BE2C (cell line): ENCODE results near the gene SRXN1.

Experiments
- DNase-seq: peaks from one replicate; pipeline ENCODE4 v3.0.0-alpha.2; 2020
- H3K27me3 ChIP-seq: fragments of 250-450 bp; sonication (Bioruptor Pico); 2 replicates; pipeline ENCODE4 v1.5.1; 2020; ENCODE audit warnings: mild to moderate bottlenecking
- H3K36me3 ChIP-seq: fragments of 250-450 bp; sonication (Bioruptor Pico); 2 replicates; pipeline ENCODE4 v1.5.1; 2020; ENCODE audit warnings: mild to moderate bottlenecking
- H3K4me1 ChIP-seq: fragments of 250-450 bp; sonication (Bioruptor Pico); 2 replicates; pipeline ENCODE4 v1.5.1; 2020
- H3K4me3 ChIP-seq: 2 replicates; pipeline ENCODE4 v1.5.1; 2011; ENCODE audit warnings: low read depth, low read length
- H3K9me3 ChIP-seq: fragments of 250-450 bp; sonication (Bioruptor Pico); 2 replicates; pipeline ENCODE4 v1.5.1; 2020
- TF ChIP-seq, protein P1 (sequence below): IDR thresholded peaks from 2 replicates; pipeline ENCODE4 v1.5.1; 2012; ENCODE audit warnings: mild to moderate bottlenecking, low read depth, low read length

The SRXN1 gene

DNA sequence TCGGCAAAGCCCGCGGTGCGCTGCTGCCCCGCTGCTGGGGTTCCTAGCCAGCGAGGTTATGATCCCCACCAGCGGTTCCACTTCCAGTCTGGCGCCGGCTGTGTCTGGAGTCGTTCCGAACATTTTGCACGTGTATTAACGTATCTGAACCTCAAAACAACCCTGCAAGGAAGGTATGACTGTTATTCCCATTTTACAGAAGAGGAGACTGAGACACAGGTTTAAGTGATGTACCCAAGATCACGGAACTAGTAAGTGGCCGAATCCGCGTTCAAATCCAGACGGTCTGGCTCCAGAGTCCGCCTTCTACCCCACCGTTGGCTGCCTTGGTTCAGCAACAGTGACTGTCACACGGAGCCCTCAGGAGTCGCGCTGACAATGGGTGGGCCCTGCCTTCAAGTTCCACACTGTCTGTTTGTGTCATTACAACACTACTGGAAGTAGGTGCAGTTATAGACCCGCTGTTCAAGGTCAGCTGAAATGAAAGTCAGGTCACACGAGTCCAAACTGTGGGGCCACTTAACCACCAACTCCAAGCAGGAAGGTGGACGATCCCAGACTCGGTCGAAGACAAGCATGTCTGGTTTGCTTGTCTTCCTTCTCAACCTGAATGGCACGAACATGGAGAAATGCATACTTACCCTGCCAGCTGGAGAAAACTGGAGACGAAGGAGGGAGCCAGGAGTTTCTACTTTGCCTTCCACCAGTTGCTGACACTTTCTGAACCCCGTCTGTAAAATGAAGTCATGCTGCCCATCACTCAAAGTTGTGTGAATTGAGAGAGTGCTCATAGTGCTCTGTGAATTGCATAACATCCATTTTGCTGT lies 803 bp upstream of the SRXN1 start:
- TF ChIP-seq, protein P1, sequence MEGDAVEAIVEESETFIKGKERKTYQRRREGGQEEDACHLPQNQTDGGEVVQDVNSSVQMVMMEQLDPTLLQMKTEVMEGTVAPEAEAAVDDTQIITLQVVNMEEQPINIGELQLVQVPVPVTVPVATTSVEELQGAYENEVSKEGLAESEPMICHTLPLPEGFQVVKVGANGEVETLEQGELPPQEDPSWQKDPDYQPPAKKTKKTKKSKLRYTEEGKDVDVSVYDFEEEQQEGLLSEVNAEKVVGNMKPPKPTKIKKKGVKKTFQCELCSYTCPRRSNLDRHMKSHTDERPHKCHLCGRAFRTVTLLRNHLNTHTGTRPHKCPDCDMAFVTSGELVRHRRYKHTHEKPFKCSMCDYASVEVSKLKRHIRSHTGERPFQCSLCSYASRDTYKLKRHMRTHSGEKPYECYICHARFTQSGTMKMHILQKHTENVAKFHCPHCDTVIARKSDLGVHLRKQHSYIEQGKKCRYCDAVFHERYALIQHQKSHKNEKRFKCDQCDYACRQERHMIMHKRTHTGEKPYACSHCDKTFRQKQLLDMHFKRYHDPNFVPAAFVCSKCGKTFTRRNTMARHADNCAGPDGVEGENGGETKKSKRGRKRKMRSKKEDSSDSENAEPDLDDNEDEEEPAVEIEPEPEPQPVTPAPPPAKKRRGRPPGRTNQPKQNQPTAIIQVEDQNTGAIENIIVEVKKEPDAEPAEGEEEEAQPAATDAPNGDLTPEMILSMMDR: no peak
- Histone ChIP-seq H3K27me3 (no peaks in the 10 kb centered on the region), H3K9me3 (no peaks in the 10 kb centered on the region), H3K4me1 (no peaks in the 10 kb centered on the region), H3K4me3 (peak overlapping the region; percentile 45), H3K36me3 (no peaks in the 10 kb centered on the region)
- DNase-seq: no peak

- no peaks in the 10 kb centered on the region for H3K27me3 ChIP-seq
Measured at GRCh38 chr20:652615-653109, 338 bp downstream of the SRXN1 start.

DNA sequence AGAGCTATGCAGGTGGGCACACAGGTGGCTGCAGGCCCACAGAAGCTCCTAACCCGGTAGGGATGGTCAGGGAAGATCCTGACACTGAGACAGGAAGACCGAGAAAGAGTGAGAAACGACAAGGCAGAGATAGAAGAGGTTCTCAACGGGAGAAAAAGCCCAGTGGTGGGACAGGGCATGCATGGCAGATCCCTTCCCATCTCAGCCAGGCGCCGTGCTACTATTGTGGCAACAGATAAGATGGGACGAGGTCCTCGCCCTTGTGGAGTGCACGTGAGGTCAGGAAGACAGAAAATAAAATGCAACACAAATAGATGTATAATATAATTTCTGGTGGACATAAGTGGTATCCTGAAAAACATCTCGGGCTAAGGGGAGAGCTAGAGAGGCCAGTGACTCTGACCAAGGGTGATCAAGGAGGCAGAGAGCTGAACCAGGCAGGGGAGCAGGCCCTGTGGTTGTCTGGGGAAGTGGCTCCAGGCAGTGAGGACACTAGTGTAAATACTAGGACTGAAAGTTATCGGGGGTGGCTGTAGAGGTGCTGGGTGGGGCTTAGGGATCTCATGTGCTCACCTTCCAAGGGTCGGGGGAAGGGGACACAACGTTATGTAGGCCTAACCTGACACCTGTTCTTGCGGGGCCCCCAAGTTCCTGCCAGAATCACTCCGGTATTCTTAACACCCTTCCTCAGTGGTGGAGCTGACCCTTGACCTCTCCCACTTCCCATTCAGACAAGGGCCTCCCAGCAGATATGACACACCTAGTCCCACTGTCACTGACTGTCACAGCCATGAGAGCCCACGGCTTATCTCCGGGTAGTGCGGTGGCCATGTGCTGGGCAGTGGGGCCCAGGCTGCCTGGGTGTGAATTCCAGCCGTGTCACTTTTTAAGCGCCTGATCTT lies 1.0 kb downstream of the SRXN1 start:
- Histone ChIP-seq H3K9me3 (no peaks in the 10 kb centered on the region), H3K4me1 (no peaks in the 10 kb centered on the region), H3K27me3 (no peaks in the 10 kb centered on the region), H3K36me3 (no peaks in the 10 kb centered on the region; the same call in 1 of the 2 replicates), H3K4me3 (peak overlapping the region; percentile 72)
- no peak for DNase-seq
- TF ChIP-seq, protein P1: no peak

More at GRCh38 chr20:652615-653109, 338 bp downstream of the SRXN1 start:
- DNase-seq: no peak
- Histone ChIP-seq H3K36me3 (no peaks in the 10 kb centered on the region; the same call in 1 of the 2 replicates), H3K9me3 (no peaks in the 10 kb centered on the region), H3K4me1 (no peaks in the 10 kb centered on the region), H3K4me3 (peak overlapping the region; percentile 72)
- TF ChIP-seq, protein P1: no peak

GRCh38 chr20:650954-651353 lies 2.0 kb downstream of the SRXN1 start:
- Histone ChIP-seq H3K27me3 (no peaks in the 10 kb centered on the region), H3K4me1 (no peaks in the 10 kb centered on the region), H3K36me3 (no peaks in the 10 kb centered on the region; the same call in 1 of the 2 replicates), H3K4me3 (no peak overlapping the region), H3K9me3 (no peaks in the 10 kb centered on the region)
- DNase-seq: no peak
- TF ChIP-seq, protein P1: no peak

GRCh38 chr20:650281-650680 lies 2.7 kb downstream of the SRXN1 start:
- Histone ChIP-seq H3K36me3 (no peaks in the 10 kb centered on the region; the same call in 1 of the 2 replicates), H3K4me3 (no peak overlapping the region), H3K9me3 (no peaks in the 10 kb centered on the region), H3K27me3 (no peaks in the 10 kb centered on the region), H3K4me1 (no peaks in the 10 kb centered on the region)
- TF ChIP-seq, protein P1: no peak
- DNase-seq: no peak
